Uterus (tissue), 2 donors: ENCODE results near the gene MVK.

Experiments used
- POLR2A ChIP-seq, 2 donors: fragments of 450-650 bp; IDR thresholded peaks; one replicate each; pipeline ENCODE4 v1.6.1; 2016; ENCODE audit warnings: antibody characterized with exemption in 2 of 2, mild to moderate bottlenecking in 1 of 2, moderate library complexity in 1 of 2
- TF ChIP-seq, protein P1 (sequence below), 4 experiments: fragments of 200-600 bp in 2 of 4; fragments of 450-650 bp in 2 of 4; sonication (generic) in 2 of 4; IDR thresholded peaks; one replicate each; pipeline ENCODE4 v1.5.1; 2016 to 2019; ENCODE audit warnings: antibody characterized with exemption in 4 of 4, mild to moderate bottlenecking in 2 of 4, moderate library complexity in 1 of 4

DNA sequence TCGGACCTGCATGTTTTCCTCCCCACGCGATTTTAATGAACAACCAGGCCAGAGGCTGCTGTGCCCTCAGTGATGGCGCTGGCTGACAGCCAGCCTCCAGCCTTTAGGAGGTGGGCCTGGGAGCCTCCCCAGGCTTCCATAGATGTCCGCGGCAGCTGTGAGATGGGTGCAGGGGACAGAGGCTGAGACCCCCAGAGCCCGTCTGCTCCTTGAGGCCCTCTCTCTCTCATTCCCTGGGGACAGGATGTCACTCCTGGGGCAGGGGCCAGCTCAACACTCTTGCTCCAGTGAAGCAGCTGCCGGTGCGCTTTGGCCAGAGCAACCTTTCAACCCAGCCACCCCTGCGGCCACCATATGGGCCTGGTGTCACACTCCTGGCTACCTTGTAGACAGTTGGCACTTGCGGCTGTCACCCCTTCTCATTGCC lies 24.8 kb downstream of the MVK start:
- TF ChIP-seq, protein P1, sequence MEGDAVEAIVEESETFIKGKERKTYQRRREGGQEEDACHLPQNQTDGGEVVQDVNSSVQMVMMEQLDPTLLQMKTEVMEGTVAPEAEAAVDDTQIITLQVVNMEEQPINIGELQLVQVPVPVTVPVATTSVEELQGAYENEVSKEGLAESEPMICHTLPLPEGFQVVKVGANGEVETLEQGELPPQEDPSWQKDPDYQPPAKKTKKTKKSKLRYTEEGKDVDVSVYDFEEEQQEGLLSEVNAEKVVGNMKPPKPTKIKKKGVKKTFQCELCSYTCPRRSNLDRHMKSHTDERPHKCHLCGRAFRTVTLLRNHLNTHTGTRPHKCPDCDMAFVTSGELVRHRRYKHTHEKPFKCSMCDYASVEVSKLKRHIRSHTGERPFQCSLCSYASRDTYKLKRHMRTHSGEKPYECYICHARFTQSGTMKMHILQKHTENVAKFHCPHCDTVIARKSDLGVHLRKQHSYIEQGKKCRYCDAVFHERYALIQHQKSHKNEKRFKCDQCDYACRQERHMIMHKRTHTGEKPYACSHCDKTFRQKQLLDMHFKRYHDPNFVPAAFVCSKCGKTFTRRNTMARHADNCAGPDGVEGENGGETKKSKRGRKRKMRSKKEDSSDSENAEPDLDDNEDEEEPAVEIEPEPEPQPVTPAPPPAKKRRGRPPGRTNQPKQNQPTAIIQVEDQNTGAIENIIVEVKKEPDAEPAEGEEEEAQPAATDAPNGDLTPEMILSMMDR (IDR thresholded peaks at IDR 0.05) = no peak
- TF ChIP-seq POLR2A (IDR thresholded peaks at IDR 0.05) = no peak
